WERI-Rb-1 (cell line): ENCODE measurements around the gene CCL24.
A peak's percentile ranks its signal among the peaks of the same experiment; 100 is the strongest.
"Not testable (repeated sequence)": the region's sequence is repeated elsewhere in the genome, so short reads cannot be mapped to it uniquely, and the experiment has no call there.

Experiments used
- DNase-seq: peaks from one replicate; pipeline ENCODE4 v3.0.0-alpha.2; 2020
- H3K27ac ChIP-seq: fragments of 250-450 bp; sonication (Bioruptor Pico); 2 replicates; pipeline ENCODE4 v1.5.1; 2020; ENCODE audit warnings: mild to moderate bottlenecking, moderate library complexity
- H3K27me3 ChIP-seq: fragments of 250-450 bp; sonication (Bioruptor Pico); 2 replicates; pipeline ENCODE4 v1.5.1; 2021; ENCODE audit warnings: mild to moderate bottlenecking, low read depth, moderate library complexity; ENCODE audit not compliant: insufficient read depth, severe bottlenecking
- H3K36me3 ChIP-seq: fragments of 250-450 bp; sonication (Bioruptor Pico); 2 replicates; pipeline ENCODE4 v1.5.1; 2020; ENCODE audit warnings: mild to moderate bottlenecking, moderate library complexity
- H3K4me3 ChIP-seq: 2 replicates; pipeline ENCODE4 v1.5.1; 2011; ENCODE audit warnings: low read depth, mild to moderate bottlenecking, control low read depth, low read length
- H3K9me3 ChIP-seq: fragments of 250-450 bp; sonication (Bioruptor Pico); 2 replicates; pipeline ENCODE4 v1.5.1; 2021; ENCODE audit warnings: mild to moderate bottlenecking, moderate library complexity; ENCODE audit not compliant: severe bottlenecking
- TF ChIP-seq, protein P1 (sequence below): IDR thresholded peaks from 2 replicates; pipeline ENCODE4 v1.5.1; 2011; ENCODE audit warnings: low read depth, mild to moderate bottlenecking, control low read depth, inconsistent platforms, low read length

The CCL24 gene

DNA sequence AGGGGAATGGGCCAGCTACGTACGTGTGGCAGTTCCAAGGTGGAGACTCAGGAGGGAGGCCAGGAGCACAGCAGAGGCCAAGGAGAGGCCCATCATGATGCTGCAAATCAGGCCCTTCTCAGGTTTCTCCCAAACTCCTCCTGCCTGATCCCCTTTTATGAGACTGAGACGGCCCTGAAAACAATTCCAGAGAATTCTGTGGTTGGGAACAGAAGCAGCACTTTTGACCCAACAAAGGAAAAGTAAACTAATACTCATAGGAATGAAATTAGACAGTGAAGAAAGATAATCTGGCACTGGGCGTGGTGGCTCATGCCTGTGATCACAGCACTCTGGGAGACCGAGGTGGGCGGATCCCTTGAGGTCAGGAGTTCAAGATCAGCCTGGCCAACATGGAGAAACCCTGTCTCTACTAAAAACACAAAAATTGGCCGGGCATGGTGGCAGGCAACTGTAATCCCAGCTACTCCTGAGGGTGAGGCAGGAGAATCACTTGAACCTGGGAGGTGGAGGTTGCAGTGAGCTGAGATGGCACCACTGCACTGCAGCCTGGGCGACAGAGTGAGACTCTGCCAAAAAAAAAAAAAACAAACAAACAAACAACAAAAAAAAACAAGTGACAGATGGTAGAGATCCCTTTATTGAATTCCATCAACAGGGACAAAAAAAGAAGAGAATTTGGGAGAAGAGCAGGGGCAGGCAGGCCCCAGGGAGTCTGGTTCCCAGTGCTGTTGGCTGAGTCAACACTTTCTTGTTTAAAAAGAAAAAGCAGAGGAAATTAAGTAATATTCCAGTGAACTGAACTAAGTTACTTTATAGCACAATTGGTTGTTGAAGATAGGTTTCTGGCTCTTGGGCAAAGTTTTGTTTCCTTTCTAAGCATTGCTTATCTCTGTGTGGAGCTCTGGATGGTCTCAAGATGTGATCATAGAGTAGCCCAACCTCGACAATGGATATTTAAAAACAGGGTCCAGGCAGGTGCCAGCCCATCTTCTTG lies 41.2 kb downstream of the CCL24 start, which contains the start of gene CCL26:
CCL26 (minus strand) TSS at position 131 of the 997 bp plus-strand sequence; CDS start at position 96, 35 bp downstream.
- Histone ChIP-seq H3K27me3 (no peaks in the 10 kb centered on the region), H3K27ac (no peak within 1 kb of the TSS), H3K4me3 (no peak within 1 kb of the TSS), H3K36me3 (no peaks in the 10 kb centered on the region), H3K9me3 (no peaks in the 10 kb centered on the region)
- DNase-seq: no peak
- TF ChIP-seq, protein P1, sequence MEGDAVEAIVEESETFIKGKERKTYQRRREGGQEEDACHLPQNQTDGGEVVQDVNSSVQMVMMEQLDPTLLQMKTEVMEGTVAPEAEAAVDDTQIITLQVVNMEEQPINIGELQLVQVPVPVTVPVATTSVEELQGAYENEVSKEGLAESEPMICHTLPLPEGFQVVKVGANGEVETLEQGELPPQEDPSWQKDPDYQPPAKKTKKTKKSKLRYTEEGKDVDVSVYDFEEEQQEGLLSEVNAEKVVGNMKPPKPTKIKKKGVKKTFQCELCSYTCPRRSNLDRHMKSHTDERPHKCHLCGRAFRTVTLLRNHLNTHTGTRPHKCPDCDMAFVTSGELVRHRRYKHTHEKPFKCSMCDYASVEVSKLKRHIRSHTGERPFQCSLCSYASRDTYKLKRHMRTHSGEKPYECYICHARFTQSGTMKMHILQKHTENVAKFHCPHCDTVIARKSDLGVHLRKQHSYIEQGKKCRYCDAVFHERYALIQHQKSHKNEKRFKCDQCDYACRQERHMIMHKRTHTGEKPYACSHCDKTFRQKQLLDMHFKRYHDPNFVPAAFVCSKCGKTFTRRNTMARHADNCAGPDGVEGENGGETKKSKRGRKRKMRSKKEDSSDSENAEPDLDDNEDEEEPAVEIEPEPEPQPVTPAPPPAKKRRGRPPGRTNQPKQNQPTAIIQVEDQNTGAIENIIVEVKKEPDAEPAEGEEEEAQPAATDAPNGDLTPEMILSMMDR: no peak

GRCh38 chr7:75771224-75771623 lies 42.4 kb downstream of the CCL24 start:
- H3K9me3 ChIP-seq: no peaks in the 10 kb centered on the region
- DNase-seq: no peak
- no peak overlapping the region for H3K4me3 ChIP-seq
- H3K27me3 ChIP-seq: no peaks in the 10 kb centered on the region
- H3K36me3 ChIP-seq: no peaks in the 10 kb centered on the region
- TF ChIP-seq, protein P1: no peak
- no peak overlapping the region for H3K27ac ChIP-seq

- H3K4me3 ChIP-seq: no peak overlapping the region
- no peaks in the 10 kb centered on the region for H3K9me3 ChIP-seq
- DNase-seq: no peak
- no peaks in the 10 kb centered on the region for H3K36me3 ChIP-seq
- no peaks in the 10 kb centered on the region for H3K27me3 ChIP-seq
- TF ChIP-seq, protein P1: peak; percentile 70
- no peak overlapping the region for H3K27ac ChIP-seq
Observed at GRCh38 chr7:75762350-75762917, 51.2 kb downstream of the CCL24 start.

DNA sequence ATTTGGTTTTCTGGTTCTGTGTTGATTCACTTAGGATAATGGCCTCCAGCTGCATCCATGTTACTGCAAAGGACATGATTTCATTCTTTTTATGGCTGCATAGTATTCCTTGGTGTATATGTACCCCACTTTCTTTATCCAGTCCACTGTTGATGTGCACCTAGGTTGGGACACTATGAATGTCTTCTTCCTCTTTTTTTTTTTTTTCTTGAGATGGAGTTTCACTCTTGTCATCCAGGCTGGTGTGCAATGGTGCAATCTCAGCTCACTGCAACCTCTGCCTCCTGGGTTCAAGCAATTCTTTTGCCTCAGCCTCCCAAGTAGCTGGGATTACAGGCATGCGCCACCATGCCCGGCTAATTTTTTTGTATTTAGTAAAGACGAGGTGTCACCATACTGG lies 51.8 kb downstream of the CCL24 start:
- not testable (repeated sequence) for H3K27me3 ChIP-seq, H3K36me3 ChIP-seq, DNase-seq, H3K4me3 ChIP-seq, H3K9me3 ChIP-seq, H3K27ac ChIP-seq
